ENCODE results near the gene NR1H3. TPM values are rescaled to one million over a fixed set of nuclear protein-coding genes. Genes with fewer than 3 reads are reported as not detected.

Gene NR1H3
- total and polyA plus RNA-seq, 4 donors, result 52.8 to 57.3 (median 55.6) TPM

GRCh38 chr11:47272706-47273105 lies 14.9 kb downstream of the NR1H3 start:
- TF ChIP-seq, protein P1, sequence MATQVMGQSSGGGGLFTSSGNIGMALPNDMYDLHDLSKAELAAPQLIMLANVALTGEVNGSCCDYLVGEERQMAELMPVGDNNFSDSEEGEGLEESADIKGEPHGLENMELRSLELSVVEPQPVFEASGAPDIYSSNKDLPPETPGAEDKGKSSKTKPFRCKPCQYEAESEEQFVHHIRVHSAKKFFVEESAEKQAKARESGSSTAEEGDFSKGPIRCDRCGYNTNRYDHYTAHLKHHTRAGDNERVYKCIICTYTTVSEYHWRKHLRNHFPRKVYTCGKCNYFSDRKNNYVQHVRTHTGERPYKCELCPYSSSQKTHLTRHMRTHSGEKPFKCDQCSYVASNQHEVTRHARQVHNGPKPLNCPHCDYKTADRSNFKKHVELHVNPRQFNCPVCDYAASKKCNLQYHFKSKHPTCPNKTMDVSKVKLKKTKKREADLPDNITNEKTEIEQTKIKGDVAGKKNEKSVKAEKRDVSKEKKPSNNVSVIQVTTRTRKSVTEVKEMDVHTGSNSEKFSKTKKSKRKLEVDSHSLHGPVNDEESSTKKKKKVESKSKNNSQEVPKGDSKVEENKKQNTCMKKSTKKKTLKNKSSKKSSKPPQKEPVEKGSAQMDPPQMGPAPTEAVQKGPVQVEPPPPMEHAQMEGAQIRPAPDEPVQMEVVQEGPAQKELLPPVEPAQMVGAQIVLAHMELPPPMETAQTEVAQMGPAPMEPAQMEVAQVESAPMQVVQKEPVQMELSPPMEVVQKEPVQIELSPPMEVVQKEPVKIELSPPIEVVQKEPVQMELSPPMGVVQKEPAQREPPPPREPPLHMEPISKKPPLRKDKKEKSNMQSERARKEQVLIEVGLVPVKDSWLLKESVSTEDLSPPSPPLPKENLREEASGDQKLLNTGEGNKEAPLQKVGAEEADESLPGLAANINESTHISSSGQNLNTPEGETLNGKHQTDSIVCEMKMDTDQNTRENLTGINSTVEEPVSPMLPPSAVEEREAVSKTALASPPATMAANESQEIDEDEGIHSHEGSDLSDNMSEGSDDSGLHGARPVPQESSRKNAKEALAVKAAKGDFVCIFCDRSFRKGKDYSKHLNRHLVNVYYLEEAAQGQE (IDR thresholded peaks at IDR 0.05), result peak; percentile 88
- TF ChIP-seq FOXA1 (IDR thresholded peaks at IDR 0.05), result no peak
- Histone ChIP-seq H3K36me3 (ENCODE audit: control insufficient read depth in 4 of 4, insufficient read depth in 3 of 4, low read depth in 1 of 4, low read length in 3 of 4) (peaks cover 12 to 31% (median 23%) of the 10 kb centered on the region in 4 donors), H3K4me1 (ENCODE audit: control insufficient read depth in 4 of 4, insufficient read depth in 4 of 4, low read length in 3 of 4) (peaks cover 0 to 28% (median 20%) of the 10 kb centered on the region in 4 donors), H3K27ac (ENCODE audit: low read depth in 1 of 2, low read length in 2 of 2) (no peak overlapping the region), H3K9ac (ENCODE audit: low read depth in 1 of 2, low read length in 2 of 2) (no peak overlapping the region), H3K4me3 (ENCODE audit: low read depth in 1 of 3, low read length in 3 of 3) (no peak overlapping the region), H3K27me3 (ENCODE audit: control insufficient read depth in 4 of 4, insufficient read depth in 4 of 4, low read length in 3 of 4) (no peaks in the 10 kb centered on the region), H3K9me3 (ENCODE audit: control insufficient read depth in 4 of 4, low read length in 3 of 4) (no peaks in the 10 kb centered on the region)
- DNase-seq (ENCODE audit: low spot score), result no peak
- WGBS, result 3% methylated on average over 1 of the region's 1 CpG

- TF ChIP-seq FOXA1 (IDR thresholded peaks at IDR 0.05) (no peak), JUND (IDR thresholded peaks at IDR 0.05) (no peak), TAF1 (conservative IDR thresholded peaks at IDR 0.05) (no peak), HNF4A (conservative IDR thresholded peaks at IDR 0.05) (no peak), RXRA (IDR thresholded peaks at IDR 0.05) (no peak), YY1 (IDR thresholded peaks at IDR 0.05) (no peak), GABPA (IDR thresholded peaks at IDR 0.05 in 1 of 2, conservative IDR thresholded peaks at IDR 0.05 in 1 of 2) (no peak), ATF3 (IDR thresholded peaks at IDR 0.05) (no peak), FOXA2 (IDR thresholded peaks at IDR 0.05) (no peak), HNF4G (IDR thresholded peaks at IDR 0.05) (no peak), ZBTB33 (IDR thresholded peaks at IDR 0.05) (no peak), SP1 (IDR thresholded peaks at IDR 0.05) (no peak)
- TF ChIP-seq, protein P2, sequence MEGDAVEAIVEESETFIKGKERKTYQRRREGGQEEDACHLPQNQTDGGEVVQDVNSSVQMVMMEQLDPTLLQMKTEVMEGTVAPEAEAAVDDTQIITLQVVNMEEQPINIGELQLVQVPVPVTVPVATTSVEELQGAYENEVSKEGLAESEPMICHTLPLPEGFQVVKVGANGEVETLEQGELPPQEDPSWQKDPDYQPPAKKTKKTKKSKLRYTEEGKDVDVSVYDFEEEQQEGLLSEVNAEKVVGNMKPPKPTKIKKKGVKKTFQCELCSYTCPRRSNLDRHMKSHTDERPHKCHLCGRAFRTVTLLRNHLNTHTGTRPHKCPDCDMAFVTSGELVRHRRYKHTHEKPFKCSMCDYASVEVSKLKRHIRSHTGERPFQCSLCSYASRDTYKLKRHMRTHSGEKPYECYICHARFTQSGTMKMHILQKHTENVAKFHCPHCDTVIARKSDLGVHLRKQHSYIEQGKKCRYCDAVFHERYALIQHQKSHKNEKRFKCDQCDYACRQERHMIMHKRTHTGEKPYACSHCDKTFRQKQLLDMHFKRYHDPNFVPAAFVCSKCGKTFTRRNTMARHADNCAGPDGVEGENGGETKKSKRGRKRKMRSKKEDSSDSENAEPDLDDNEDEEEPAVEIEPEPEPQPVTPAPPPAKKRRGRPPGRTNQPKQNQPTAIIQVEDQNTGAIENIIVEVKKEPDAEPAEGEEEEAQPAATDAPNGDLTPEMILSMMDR (IDR thresholded peaks at IDR 0.05; ENCODE audit: low read depth, low read length, missing input control), result no peak
- TF ChIP-seq, protein P3, sequence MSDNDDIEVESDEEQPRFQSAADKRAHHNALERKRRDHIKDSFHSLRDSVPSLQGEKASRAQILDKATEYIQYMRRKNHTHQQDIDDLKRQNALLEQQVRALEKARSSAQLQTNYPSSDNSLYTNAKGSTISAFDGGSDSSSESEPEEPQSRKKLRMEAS (IDR thresholded peaks at IDR 0.05), result no peak
- TF ChIP-seq, protein P1 (IDR thresholded peaks at IDR 0.05), result no peak
- 95% methylated on average over 28 of the region's 28 CpGs for WGBS
- H3K36me3 ChIP-seq (ENCODE audit: control insufficient read depth in 4 of 4, insufficient read depth in 3 of 4, low read depth in 1 of 4, low read length in 3 of 4), result peaks cover 12 to 46% (median 35%) of the 10 kb centered on the region in 4 donors
- no peaks in the 10 kb centered on the region for H3K9me3 ChIP-seq (ENCODE audit: control insufficient read depth in 4 of 4, low read length in 3 of 4)
- H3K27me3 ChIP-seq (ENCODE audit: control insufficient read depth in 4 of 4, insufficient read depth in 4 of 4, low read length in 3 of 4), result no peaks in the 10 kb centered on the region
- no peak for DNase-seq (ENCODE audit: low spot score)
- no peak overlapping the region for H3K27ac ChIP-seq (ENCODE audit: low read depth in 1 of 2, low read length in 2 of 2)
- H3K9ac ChIP-seq (ENCODE audit: low read depth in 1 of 2, low read length in 2 of 2), result no peak overlapping the region
- no peak overlapping the region for H3K4me3 ChIP-seq (ENCODE audit: low read depth in 1 of 3, low read length in 3 of 3)
- H3K4me1 ChIP-seq (ENCODE audit: control insufficient read depth in 4 of 4, insufficient read depth in 4 of 4, low read length in 3 of 4), result peaks cover 0 to 16% (median 12%) of the 10 kb centered on the region in 4 donors
Observed at GRCh38 chr11:47274495-47275235, 16.9 kb downstream of the NR1H3 start.

Measured in liver (tissue), 9 donors.